H9 (cell line): ENCODE results near the gene TRIM2. TPM values are rescaled to one million over a fixed set of nuclear protein-coding genes. Genes with fewer than 3 reads are reported as not detected.

Experiments
- DNase-seq: peaks from one replicate; pipeline ENCODE4 v3.0.0-alpha.2; 2017
- H2AFZ ChIP-seq: one replicate; pipeline ENCODE4 v1.6.1; 2013; ENCODE audit warnings: mild to moderate bottlenecking, low read length, control low read depth, moderate library complexity
- H2AK5ac ChIP-seq: 2 replicates; pipeline ENCODE4 v1.6.1; 2013; ENCODE audit warnings: low read length, control low read depth, mixed read lengths; ENCODE audit not compliant: insufficient read length
- H2BK120ac ChIP-seq: one replicate; pipeline ENCODE4 v1.6.1; 2013; ENCODE audit warnings: low read depth, mild to moderate bottlenecking, low read length, control low read depth, inconsistent platforms; ENCODE audit not compliant: poor library complexity, severe bottlenecking
- H2BK12ac ChIP-seq: 2 replicates; pipeline ENCODE4 v1.6.1; 2013; ENCODE audit warnings: low read length, control low read depth, mixed read lengths, low read depth; ENCODE audit not compliant: insufficient read length
- H2BK15ac ChIP-seq: 2 replicates; pipeline ENCODE4 v1.6.1; 2013; ENCODE audit warnings: low read depth, low read length, control low read depth
- H2BK20ac ChIP-seq: one replicate; pipeline ENCODE4 v1.6.1; 2013; ENCODE audit warnings: low read depth, mild to moderate bottlenecking, low read length, control low read depth, inconsistent platforms; ENCODE audit not compliant: poor library complexity, severe bottlenecking
- H2BK5ac ChIP-seq: 2 replicates; pipeline ENCODE4 v1.6.1; 2013; ENCODE audit warnings: low read length, control low read depth, mixed read lengths; ENCODE audit not compliant: insufficient read length
- H3K14ac ChIP-seq: 2 replicates; pipeline ENCODE4 v1.6.1; 2013; ENCODE audit warnings: low read length, control low read depth; ENCODE audit not compliant: insufficient read depth
- H3K18ac ChIP-seq: 2 replicates; pipeline ENCODE4 v1.6.1; 2013; ENCODE audit warnings: low read depth, mild to moderate bottlenecking, mixed read lengths, low read length, control low read depth; ENCODE audit not compliant: insufficient read length
- H3K23ac ChIP-seq: 2 replicates; pipeline ENCODE4 v1.6.1; 2013; ENCODE audit warnings: low read length, control low read depth, mixed read lengths, low read depth; ENCODE audit not compliant: insufficient read length
- H3K23me2 ChIP-seq: 2 replicates; pipeline ENCODE4 v1.6.1; 2013; ENCODE audit warnings: low read depth, mild to moderate bottlenecking, mixed read lengths, low read length, control low read depth; ENCODE audit not compliant: insufficient read length, poor library complexity, severe bottlenecking
- H3K27ac ChIP-seq: 2 replicates; pipeline ENCODE4 v1.5.1; 2013; ENCODE audit warnings: low read length, control low read depth, mixed read lengths, low read depth; ENCODE audit not compliant: insufficient read length
- H3K27me3 ChIP-seq: 2 replicates; pipeline ENCODE4 v1.6.1; 2013; ENCODE audit warnings: low read length, control low read depth, inconsistent platforms; ENCODE audit not compliant: insufficient read depth
- H3K4ac ChIP-seq: 2 replicates; pipeline ENCODE4 v1.6.1; 2013; ENCODE audit warnings: low read depth, mild to moderate bottlenecking, control low read depth, inconsistent platforms, low read length, moderate library complexity
- H3K4me1 ChIP-seq: 2 replicates; pipeline ENCODE4 v1.6.1; 2013; ENCODE audit warnings: low read length, control low read depth, inconsistent platforms; ENCODE audit not compliant: insufficient read depth
- H3K4me2 ChIP-seq: 2 replicates; pipeline ENCODE4 v1.6.1; 2013; ENCODE audit warnings: low read length, control low read depth, mixed read lengths; ENCODE audit not compliant: insufficient read length, insufficient read depth
- H3K56ac ChIP-seq: 2 replicates; pipeline ENCODE4 v1.6.1; 2013; ENCODE audit warnings: low read depth, mild to moderate bottlenecking, mixed read lengths, low read length, control low read depth; ENCODE audit not compliant: insufficient read length
- H3K79me1 ChIP-seq: 2 replicates; pipeline ENCODE4 v1.6.1; 2013; ENCODE audit warnings: low read depth, mild to moderate bottlenecking, moderate library complexity, low read length, control low read depth, inconsistent platforms; ENCODE audit not compliant: insufficient read depth, poor library complexity, severe bottlenecking
- H3K79me2 ChIP-seq: 2 replicates; pipeline ENCODE4 v1.6.1; 2013; ENCODE audit warnings: low read length, control low read depth, inconsistent platforms; ENCODE audit not compliant: insufficient read depth
- H3K9ac ChIP-seq: 2 replicates; pipeline ENCODE4 v1.6.1; 2013; ENCODE audit warnings: low read length, control low read depth, mixed read lengths; ENCODE audit not compliant: insufficient read length; ENCODE audit errors: extremely low read depth
- H3K9me3 ChIP-seq: one replicate; pipeline ENCODE4 v1.6.1; 2013; ENCODE audit warnings: low read depth, low read length, inconsistent platforms; ENCODE audit not compliant: control insufficient read depth
- H3T11ph ChIP-seq: one replicate; pipeline ENCODE4 v1.6.1; 2013; ENCODE audit warnings: mild to moderate bottlenecking, low read length, control low read depth, inconsistent platforms
- H4K20me1 ChIP-seq: one replicate; pipeline ENCODE4 v1.6.1; 2013; ENCODE audit not compliant: control insufficient read depth, insufficient read length, insufficient read depth
- H4K5ac ChIP-seq: 2 replicates; pipeline ENCODE4 v1.6.1; 2013; ENCODE audit warnings: low read depth, mild to moderate bottlenecking, mixed read lengths, low read length, control low read depth; ENCODE audit not compliant: insufficient read length
- H4K8ac ChIP-seq: replicated peaks from 2 replicates; pipeline ENCODE4 v1.6.1; 2013; ENCODE audit warnings: low read length, control low read depth, mixed read lengths, low read depth; ENCODE audit not compliant: insufficient read length
- H4K91ac ChIP-seq: 2 replicates; pipeline ENCODE4 v1.6.1; 2013; ENCODE audit warnings: low read depth, mild to moderate bottlenecking, moderate library complexity, mixed read lengths, low read length, control low read depth; ENCODE audit not compliant: insufficient read length
- H3K27ac Mint-ChIP-seq, 3 experiments: 2 replicates in 2 of 3; 3 replicates in 1 of 3; pipeline ENCODE4 v1.8.0; 2020 to 2021; ENCODE audit warnings: mixed read lengths in 3 of 3, mild to moderate bottlenecking in 1 of 3, moderate library complexity in 1 of 3
- H3K27me3 Mint-ChIP-seq: 2 replicates; pipeline ENCODE4 v1.8.0; 2021; ENCODE audit warnings: low read depth, mild to moderate bottlenecking, moderate library complexity, mixed read lengths
- H3K36me3 Mint-ChIP-seq, 3 experiments: 2 replicates in 2 of 3; 3 replicates in 1 of 3; pipeline ENCODE4 v1.8.0; 2020 to 2021; ENCODE audit warnings: low read depth in 3 of 3, mixed read lengths in 3 of 3; ENCODE audit not compliant: insufficient read depth in 1 of 3
- H3K4me1 Mint-ChIP-seq, 2 experiments: 2 replicates each; pipeline ENCODE4 v1.8.0; 2020; ENCODE audit warnings: mixed read lengths in 2 of 2
- H3K4me3 Mint-ChIP-seq, 2 experiments: 2 replicates in 1 of 2; 3 replicates in 1 of 2; pipeline ENCODE4 v1.8.0; 2020 to 2021; ENCODE audit warnings: mild to moderate bottlenecking in 2 of 2, mixed read lengths in 2 of 2, moderate library complexity in 1 of 2
- H3K9me3 Mint-ChIP-seq, 2 experiments: 2 replicates in 1 of 2; 3 replicates in 1 of 2; pipeline ENCODE4 v1.8.0; 2020; ENCODE audit warnings: mild to moderate bottlenecking in 2 of 2, mixed read lengths in 2 of 2, moderate library complexity in 1 of 2
- WGBS: extraction: QIAGEN DNeasy Blood & Tissue Kit; methylation state at CpG from one replicate; pipeline ENCODE4 v1.1.7; 2013; ENCODE audit warnings: missing lambda C conversion rate, low lambda C conversion rate, mixed read lengths; ENCODE audit not compliant: insufficient read length; ENCODE audit errors: extremely low coverage; 5-methylcytosine and 5-hydroxymethylcytosine counted together
- total RNA-seq: library from RNA; stranded (reverse); gene quantifications from 2 replicates; pipeline ENCODE4 v1.2.1, GENCODE V29; 2021
- TF ChIP-seq, protein P1 (sequence below): fragments of 200-600 bp; sonication (generic); conservative IDR thresholded peaks from 3 replicates; pipeline ENCODE4 v1.8.0; 2021; ENCODE audit warnings: antibody characterized with exemption, mild to moderate bottlenecking

TRIM2 gene
- total RNA-seq, 1 experiment from 2014 or later, result 28.9 TPM

DNA sequence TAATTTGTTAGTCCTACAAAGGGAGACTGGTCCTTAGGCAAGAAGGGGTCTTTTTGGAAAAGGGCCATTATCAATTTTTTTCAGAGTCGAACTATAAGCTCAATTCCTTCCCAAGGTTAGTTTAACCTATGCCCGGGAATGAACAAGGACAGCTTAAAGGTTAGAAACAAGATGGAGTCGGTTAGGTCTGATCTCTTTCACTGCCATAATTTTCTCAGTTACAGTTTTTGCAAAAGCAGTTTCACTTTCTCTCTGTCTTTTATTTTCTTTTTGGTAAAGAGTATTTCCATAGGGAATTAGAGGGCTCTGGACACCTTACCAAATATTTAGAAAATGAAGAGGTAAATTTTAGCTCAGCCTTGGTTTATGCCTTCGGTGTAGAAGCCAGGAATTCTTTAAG, 64.1 kb downstream of the TRIM2 start:
- Histone ChIP-seq H3K23ac (no peak overlapping the region), H2AFZ (no peak overlapping the region), H2BK120ac (no peak overlapping the region), H4K20me1 (no peaks in the 10 kb centered on the region), H3K9ac (no peak overlapping the region), H3K9me3 (no peaks in the 10 kb centered on the region), H2AK5ac (no peak overlapping the region), H3T11ph (no peak overlapping the region), H3K4me1 (0 out of 2 replicates have a peak, but pooled peaks cover 3% of the 10 kb centered on the region), H3K14ac (no peak overlapping the region), H3K23me2 (no peaks in the 10 kb centered on the region), H3K4me2 (no peak overlapping the region), H2BK12ac (no peak overlapping the region), H4K8ac (no peak overlapping the region), H3K27ac (no peak overlapping the region), H4K91ac (no peak overlapping the region), H3K27me3 (no peaks in the 10 kb centered on the region), H2BK5ac (no peak overlapping the region), H3K4ac (no peak overlapping the region), H2BK20ac (no peak overlapping the region), H3K56ac (no peak overlapping the region), H3K79me2 (0 out of 2 replicates have a peak, but pooled peaks cover 2% of the 10 kb centered on the region), H3K79me1 (peaks cover 6% of the 10 kb centered on the region), H3K18ac (no peak overlapping the region), H2BK15ac (no peak overlapping the region), H4K5ac (no peak overlapping the region)
- Mint-ChIP-seq H3K27ac (peak overlapping the region; percentile 6 to 96 (median 58); a peak in 5 of 7 replicates), H3K4me1 (peaks cover 39 to 40% of the 10 kb centered on the region in 2 experiments), H3K27me3 (no peaks in the 10 kb centered on the region; the same call in 1 of the 2 replicates), H3K36me3 (peaks cover 3 to 17% (median 6%) of the 10 kb centered on the region in 3 experiments; a peak in 6 of 7 replicates), H3K9me3 (no peaks in the 10 kb centered on the region), H3K4me3 (no peak overlapping the region)
- no peak for DNase-seq
- no CpG with 5 or more reads among the region's 4 CpGs for WGBS
- TF ChIP-seq, protein P1, sequence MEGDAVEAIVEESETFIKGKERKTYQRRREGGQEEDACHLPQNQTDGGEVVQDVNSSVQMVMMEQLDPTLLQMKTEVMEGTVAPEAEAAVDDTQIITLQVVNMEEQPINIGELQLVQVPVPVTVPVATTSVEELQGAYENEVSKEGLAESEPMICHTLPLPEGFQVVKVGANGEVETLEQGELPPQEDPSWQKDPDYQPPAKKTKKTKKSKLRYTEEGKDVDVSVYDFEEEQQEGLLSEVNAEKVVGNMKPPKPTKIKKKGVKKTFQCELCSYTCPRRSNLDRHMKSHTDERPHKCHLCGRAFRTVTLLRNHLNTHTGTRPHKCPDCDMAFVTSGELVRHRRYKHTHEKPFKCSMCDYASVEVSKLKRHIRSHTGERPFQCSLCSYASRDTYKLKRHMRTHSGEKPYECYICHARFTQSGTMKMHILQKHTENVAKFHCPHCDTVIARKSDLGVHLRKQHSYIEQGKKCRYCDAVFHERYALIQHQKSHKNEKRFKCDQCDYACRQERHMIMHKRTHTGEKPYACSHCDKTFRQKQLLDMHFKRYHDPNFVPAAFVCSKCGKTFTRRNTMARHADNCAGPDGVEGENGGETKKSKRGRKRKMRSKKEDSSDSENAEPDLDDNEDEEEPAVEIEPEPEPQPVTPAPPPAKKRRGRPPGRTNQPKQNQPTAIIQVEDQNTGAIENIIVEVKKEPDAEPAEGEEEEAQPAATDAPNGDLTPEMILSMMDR, result no peak
